GM13977 (cell line): Measurements from ENCODE around the gene NXNL1.

Source experiments
- DNase-seq: peaks from one replicate; pipeline ENCODE4 v3.0.0; 2012; ENCODE audit warnings: low spot score
- in situ Hi-C: fragments of 300-500 bp; cut with MboI; formaldehyde crosslinking; loops from one replicate; pipeline ENCODE4 v1.12.0; 2022; ENCODE audit warnings: low sequenced_read_pairs, low pct_unique_long_range_greater_than_20kb, mixed read lengths, inconsistent platforms; ENCODE audit not compliant: unreplicated experiment
- TF ChIP-seq, protein P1 (sequence below): IDR thresholded peaks from 2 replicates; pipeline ENCODE4 v1.5.1; 2012; ENCODE audit warnings: mild to moderate bottlenecking, control low read depth; ENCODE audit not compliant: insufficient read depth; ENCODE audit errors: extremely low read depth, missing control alignments

The NXNL1 gene

DNA sequence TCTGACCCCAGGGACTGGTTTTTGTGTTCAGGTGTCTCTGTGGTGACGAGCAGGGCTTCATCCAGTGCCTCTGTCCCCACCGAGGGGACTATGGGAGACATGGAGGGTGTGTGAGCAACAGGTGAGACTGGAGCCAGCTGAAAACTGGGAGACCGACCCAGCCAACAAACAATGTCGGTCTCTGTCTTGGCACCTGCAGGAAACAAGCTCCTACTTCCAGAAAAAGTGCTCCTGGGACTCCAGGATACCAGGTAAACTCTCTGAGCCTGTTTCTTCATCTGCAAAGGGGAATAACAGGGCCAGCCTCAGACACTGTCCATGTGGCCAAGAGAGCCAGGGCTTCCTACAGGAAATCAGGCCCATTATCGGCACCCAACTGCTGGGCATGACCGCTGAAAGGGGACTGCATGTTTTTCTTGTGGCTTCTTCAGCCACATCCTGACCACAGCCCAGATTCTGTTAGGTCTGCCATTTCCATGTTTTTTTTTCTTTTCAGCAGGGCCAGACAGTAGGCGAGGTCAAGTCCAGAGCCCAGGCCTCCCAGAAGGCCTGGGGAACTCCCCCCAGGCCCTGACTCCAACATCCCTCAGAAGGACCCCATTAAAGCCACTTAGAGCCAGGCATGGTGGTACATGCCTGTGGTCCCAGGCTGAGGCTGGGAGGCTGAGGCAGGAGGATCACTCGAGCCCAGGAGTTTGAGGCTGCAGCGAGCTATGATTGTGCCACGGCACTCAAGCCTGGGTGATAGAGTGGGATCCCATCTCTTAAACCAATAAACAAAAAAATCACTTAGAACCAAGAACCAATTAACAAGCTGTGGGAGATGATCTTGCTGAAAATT is 54.5 kb downstream of the NXNL1 start:
- no peak for DNase-seq
- TF ChIP-seq, protein P1, sequence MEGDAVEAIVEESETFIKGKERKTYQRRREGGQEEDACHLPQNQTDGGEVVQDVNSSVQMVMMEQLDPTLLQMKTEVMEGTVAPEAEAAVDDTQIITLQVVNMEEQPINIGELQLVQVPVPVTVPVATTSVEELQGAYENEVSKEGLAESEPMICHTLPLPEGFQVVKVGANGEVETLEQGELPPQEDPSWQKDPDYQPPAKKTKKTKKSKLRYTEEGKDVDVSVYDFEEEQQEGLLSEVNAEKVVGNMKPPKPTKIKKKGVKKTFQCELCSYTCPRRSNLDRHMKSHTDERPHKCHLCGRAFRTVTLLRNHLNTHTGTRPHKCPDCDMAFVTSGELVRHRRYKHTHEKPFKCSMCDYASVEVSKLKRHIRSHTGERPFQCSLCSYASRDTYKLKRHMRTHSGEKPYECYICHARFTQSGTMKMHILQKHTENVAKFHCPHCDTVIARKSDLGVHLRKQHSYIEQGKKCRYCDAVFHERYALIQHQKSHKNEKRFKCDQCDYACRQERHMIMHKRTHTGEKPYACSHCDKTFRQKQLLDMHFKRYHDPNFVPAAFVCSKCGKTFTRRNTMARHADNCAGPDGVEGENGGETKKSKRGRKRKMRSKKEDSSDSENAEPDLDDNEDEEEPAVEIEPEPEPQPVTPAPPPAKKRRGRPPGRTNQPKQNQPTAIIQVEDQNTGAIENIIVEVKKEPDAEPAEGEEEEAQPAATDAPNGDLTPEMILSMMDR: no peak
- in situ Hi-C loops: no loop called here
